H9 (cell line): ENCODE data around the gene ZNF358. TPM values are rescaled to one million over a fixed set of nuclear protein-coding genes. Genes with fewer than 3 reads are reported as not detected.

Experiments
- DNase-seq: peaks from one replicate; pipeline ENCODE4 v3.0.0-alpha.2; 2017
- H2AFZ ChIP-seq: one replicate; pipeline ENCODE4 v1.6.1; 2013; ENCODE audit warnings: mild to moderate bottlenecking, low read length, control low read depth, moderate library complexity
- H2AK5ac ChIP-seq: 2 replicates; pipeline ENCODE4 v1.6.1; 2013; ENCODE audit warnings: low read length, control low read depth, mixed read lengths; ENCODE audit not compliant: insufficient read length
- H2BK120ac ChIP-seq: one replicate; pipeline ENCODE4 v1.6.1; 2013; ENCODE audit warnings: low read depth, mild to moderate bottlenecking, low read length, control low read depth, inconsistent platforms; ENCODE audit not compliant: poor library complexity, severe bottlenecking
- H2BK12ac ChIP-seq: 2 replicates; pipeline ENCODE4 v1.6.1; 2013; ENCODE audit warnings: low read length, control low read depth, mixed read lengths, low read depth; ENCODE audit not compliant: insufficient read length
- H2BK15ac ChIP-seq: 2 replicates; pipeline ENCODE4 v1.6.1; 2013; ENCODE audit warnings: low read depth, low read length, control low read depth
- H2BK20ac ChIP-seq: one replicate; pipeline ENCODE4 v1.6.1; 2013; ENCODE audit warnings: low read depth, mild to moderate bottlenecking, low read length, control low read depth, inconsistent platforms; ENCODE audit not compliant: poor library complexity, severe bottlenecking
- H2BK5ac ChIP-seq: 2 replicates; pipeline ENCODE4 v1.6.1; 2013; ENCODE audit warnings: low read length, control low read depth, mixed read lengths; ENCODE audit not compliant: insufficient read length
- H3K14ac ChIP-seq: 2 replicates; pipeline ENCODE4 v1.6.1; 2013; ENCODE audit warnings: low read length, control low read depth; ENCODE audit not compliant: insufficient read depth
- H3K18ac ChIP-seq: 2 replicates; pipeline ENCODE4 v1.6.1; 2013; ENCODE audit warnings: low read depth, mild to moderate bottlenecking, mixed read lengths, low read length, control low read depth; ENCODE audit not compliant: insufficient read length
- H3K23ac ChIP-seq: 2 replicates; pipeline ENCODE4 v1.6.1; 2013; ENCODE audit warnings: low read length, control low read depth, mixed read lengths, low read depth; ENCODE audit not compliant: insufficient read length
- H3K23me2 ChIP-seq: 2 replicates; pipeline ENCODE4 v1.6.1; 2013; ENCODE audit warnings: low read depth, mild to moderate bottlenecking, mixed read lengths, low read length, control low read depth; ENCODE audit not compliant: insufficient read length, poor library complexity, severe bottlenecking
- H3K27ac ChIP-seq: 2 replicates; pipeline ENCODE4 v1.5.1; 2013; ENCODE audit warnings: low read length, control low read depth, mixed read lengths, low read depth; ENCODE audit not compliant: insufficient read length
- H3K27me3 ChIP-seq: 2 replicates; pipeline ENCODE4 v1.6.1; 2013; ENCODE audit warnings: low read length, control low read depth, inconsistent platforms; ENCODE audit not compliant: insufficient read depth
- H3K4ac ChIP-seq: 2 replicates; pipeline ENCODE4 v1.6.1; 2013; ENCODE audit warnings: low read depth, mild to moderate bottlenecking, control low read depth, inconsistent platforms, low read length, moderate library complexity
- H3K4me1 ChIP-seq: 2 replicates; pipeline ENCODE4 v1.6.1; 2013; ENCODE audit warnings: low read length, control low read depth, inconsistent platforms; ENCODE audit not compliant: insufficient read depth
- H3K4me2 ChIP-seq: 2 replicates; pipeline ENCODE4 v1.6.1; 2013; ENCODE audit warnings: low read length, control low read depth, mixed read lengths; ENCODE audit not compliant: insufficient read length, insufficient read depth
- H3K56ac ChIP-seq: 2 replicates; pipeline ENCODE4 v1.6.1; 2013; ENCODE audit warnings: low read depth, mild to moderate bottlenecking, mixed read lengths, low read length, control low read depth; ENCODE audit not compliant: insufficient read length
- H3K79me1 ChIP-seq: 2 replicates; pipeline ENCODE4 v1.6.1; 2013; ENCODE audit warnings: low read depth, mild to moderate bottlenecking, moderate library complexity, low read length, control low read depth, inconsistent platforms; ENCODE audit not compliant: insufficient read depth, poor library complexity, severe bottlenecking
- H3K79me2 ChIP-seq: 2 replicates; pipeline ENCODE4 v1.6.1; 2013; ENCODE audit warnings: low read length, control low read depth, inconsistent platforms; ENCODE audit not compliant: insufficient read depth
- H3K9ac ChIP-seq: 2 replicates; pipeline ENCODE4 v1.6.1; 2013; ENCODE audit warnings: low read length, control low read depth, mixed read lengths; ENCODE audit not compliant: insufficient read length; ENCODE audit errors: extremely low read depth
- H3K9me3 ChIP-seq: one replicate; pipeline ENCODE4 v1.6.1; 2013; ENCODE audit warnings: low read depth, low read length, inconsistent platforms; ENCODE audit not compliant: control insufficient read depth
- H3T11ph ChIP-seq: one replicate; pipeline ENCODE4 v1.6.1; 2013; ENCODE audit warnings: mild to moderate bottlenecking, low read length, control low read depth, inconsistent platforms
- H4K20me1 ChIP-seq: one replicate; pipeline ENCODE4 v1.6.1; 2013; ENCODE audit not compliant: control insufficient read depth, insufficient read length, insufficient read depth
- H4K5ac ChIP-seq: 2 replicates; pipeline ENCODE4 v1.6.1; 2013; ENCODE audit warnings: low read depth, mild to moderate bottlenecking, mixed read lengths, low read length, control low read depth; ENCODE audit not compliant: insufficient read length
- H4K8ac ChIP-seq: replicated peaks from 2 replicates; pipeline ENCODE4 v1.6.1; 2013; ENCODE audit warnings: low read length, control low read depth, mixed read lengths, low read depth; ENCODE audit not compliant: insufficient read length
- H4K91ac ChIP-seq: 2 replicates; pipeline ENCODE4 v1.6.1; 2013; ENCODE audit warnings: low read depth, mild to moderate bottlenecking, moderate library complexity, mixed read lengths, low read length, control low read depth; ENCODE audit not compliant: insufficient read length
- H3K27ac Mint-ChIP-seq, 3 experiments: 2 replicates in 2 of 3; 3 replicates in 1 of 3; pipeline ENCODE4 v1.8.0; 2020 to 2021; ENCODE audit warnings: mixed read lengths in 3 of 3, mild to moderate bottlenecking in 1 of 3, moderate library complexity in 1 of 3
- H3K27me3 Mint-ChIP-seq: 2 replicates; pipeline ENCODE4 v1.8.0; 2021; ENCODE audit warnings: low read depth, mild to moderate bottlenecking, moderate library complexity, mixed read lengths
- H3K36me3 Mint-ChIP-seq, 3 experiments: 2 replicates in 2 of 3; 3 replicates in 1 of 3; pipeline ENCODE4 v1.8.0; 2020 to 2021; ENCODE audit warnings: low read depth in 3 of 3, mixed read lengths in 3 of 3; ENCODE audit not compliant: insufficient read depth in 1 of 3
- H3K4me1 Mint-ChIP-seq, 2 experiments: 2 replicates each; pipeline ENCODE4 v1.8.0; 2020; ENCODE audit warnings: mixed read lengths in 2 of 2
- H3K4me3 Mint-ChIP-seq, 2 experiments: 2 replicates in 1 of 2; 3 replicates in 1 of 2; pipeline ENCODE4 v1.8.0; 2020 to 2021; ENCODE audit warnings: mild to moderate bottlenecking in 2 of 2, mixed read lengths in 2 of 2, moderate library complexity in 1 of 2
- H3K9me3 Mint-ChIP-seq, 2 experiments: 2 replicates in 1 of 2; 3 replicates in 1 of 2; pipeline ENCODE4 v1.8.0; 2020; ENCODE audit warnings: mild to moderate bottlenecking in 2 of 2, mixed read lengths in 2 of 2, moderate library complexity in 1 of 2
- CTCF ChIP-seq: fragments of 200-600 bp; sonication (generic); conservative IDR thresholded peaks from 3 replicates; pipeline ENCODE4 v1.8.0; 2021; ENCODE audit warnings: antibody characterized with exemption, mild to moderate bottlenecking
- WGBS: extraction: QIAGEN DNeasy Blood & Tissue Kit; methylation state at CpG from one replicate; pipeline ENCODE4 v1.1.7; 2013; ENCODE audit warnings: missing lambda C conversion rate, low lambda C conversion rate, mixed read lengths; ENCODE audit not compliant: insufficient read length; ENCODE audit errors: extremely low coverage; 5-methylcytosine and 5-hydroxymethylcytosine counted together
- total RNA-seq: library from RNA; stranded (reverse); gene quantifications from 2 replicates; pipeline ENCODE4 v1.2.1, GENCODE V29; 2021

Gene ZNF358
- total RNA-seq, 1 experiment from 2014 or later: 40.5 TPM

- no peak overlapping the region for H3K18ac ChIP-seq
- H2BK120ac ChIP-seq: no peak overlapping the region
- no peak overlapping the region for H3K4me2 ChIP-seq
- no peak overlapping the region for H3T11ph ChIP-seq
- Mint-ChIP-seq H3K27ac (no peak overlapping the region), H3K9me3 (no peaks in the 10 kb centered on the region), H3K4me1 (peaks cover 16 to 24% of the 10 kb centered on the region in 2 experiments), H3K4me3 (no peak overlapping the region), H3K36me3 (no peaks in the 10 kb centered on the region), H3K27me3 (no peaks in the 10 kb centered on the region)
- H4K5ac ChIP-seq: no peak overlapping the region
- H3K9ac ChIP-seq: no peak overlapping the region
- H2BK12ac ChIP-seq: no peak overlapping the region
- no peak overlapping the region for H3K23ac ChIP-seq
- H2AFZ ChIP-seq: no peak overlapping the region
- no peak for TF ChIP-seq CTCF
- H3K79me1 ChIP-seq: no peaks in the 10 kb centered on the region
- no peaks in the 10 kb centered on the region for H4K20me1 ChIP-seq
- no peaks in the 10 kb centered on the region for H3K79me2 ChIP-seq
- no peaks in the 10 kb centered on the region for H3K9me3 ChIP-seq
- H2AK5ac ChIP-seq: no peak overlapping the region
- no peak overlapping the region for H3K56ac ChIP-seq
- H2BK20ac ChIP-seq: no peak overlapping the region
- H2BK15ac ChIP-seq: no peak overlapping the region
- WGBS: no CpG with 5 or more reads among the region's 2 CpGs
- H3K27me3 ChIP-seq: no peaks in the 10 kb centered on the region
- H4K91ac ChIP-seq: no peak overlapping the region
- no peak overlapping the region for H3K14ac ChIP-seq
- H3K23me2 ChIP-seq: peaks cover 7% of the 10 kb centered on the region
- no peak overlapping the region for H4K8ac ChIP-seq
- peaks cover 5% of the 10 kb centered on the region; the same call in 1 of the 2 replicates for H3K4me1 ChIP-seq
- no peak overlapping the region for H3K27ac ChIP-seq
- H2BK5ac ChIP-seq: no peak overlapping the region
- no peak for DNase-seq
- no peak overlapping the region for H3K4ac ChIP-seq
Observed at GRCh38 chr19:7486923-7487322, 29.0 kb upstream of the ZNF358 start.
